H1 (cell line): ENCODE data around the gene CBFA2T2. TPM values are rescaled to one million over a fixed set of nuclear protein-coding genes. Genes with fewer than 3 reads are reported as not detected.
A peak's percentile ranks its signal among the peaks of the same experiment; 100 is the strongest.

Experiments used
- CTCF ChIA-PET: fragments of 300-600 bp; sonication (Branson Sonifier 250); formaldehyde crosslinking; loops from one replicate; lab custom pipeline; 2021; ENCODE audit not compliant: partially characterized antibody; lab: Charles Lee
- POLR2A ChIA-PET: fragments of 300-600 bp; sonication (Branson Sonifier 250); formaldehyde crosslinking; loops from one replicate; lab custom pipeline; 2021; ENCODE audit warnings: inconsistent platforms; ENCODE audit not compliant: partially characterized antibody; lab: Charles Lee
- DNase-seq, 2 experiments: peaks; one replicate each; pipeline versions ENCODE4 v3.0.0 to v3.0.0-alpha.2; 2010 to 2022; ENCODE audit warnings: low spot score in 2 of 2, low read depth in 1 of 2, mixed read lengths in 1 of 2
- FAIRE-seq: peaks from 2 replicates; lab custom pipeline; 2011; peaks lifted over from hg19 to GRCh38; lab: Jason Lieb, UNC
- H2AFZ ChIP-seq: 2 replicates; pipeline ENCODE4 v1.8.1; 2012; ENCODE audit warnings: low read length, inconsistent platforms
- H2AK5ac ChIP-seq: 2 replicates; pipeline ENCODE4 v1.6.1; 2013; ENCODE audit warnings: low read depth, low read length
- H2BK120ac ChIP-seq: replicated peaks from 2 replicates; pipeline ENCODE3; 2013; ENCODE audit warnings: low read depth, low read length, inconsistent platforms
- H2BK12ac ChIP-seq: 2 replicates; pipeline ENCODE4 v1.6.1; 2013; ENCODE audit warnings: low read depth, low read length
- H2BK15ac ChIP-seq: 2 replicates; pipeline ENCODE4 v1.6.1; 2013; ENCODE audit warnings: low read length
- H2BK20ac ChIP-seq: 2 replicates; pipeline ENCODE4 v1.6.1; 2013; ENCODE audit warnings: low read length
- H2BK5ac ChIP-seq: 2 replicates; pipeline ENCODE4 v1.6.1; 2013; ENCODE audit warnings: low read depth, low read length
- H3K14ac ChIP-seq: 2 replicates; pipeline ENCODE4 v1.6.1; 2013; ENCODE audit warnings: inconsistent platforms; ENCODE audit not compliant: insufficient read length
- H3K18ac ChIP-seq: 2 replicates; pipeline ENCODE4 v1.6.1; 2013; ENCODE audit warnings: low read length; ENCODE audit errors: extremely low read depth
- H3K23ac ChIP-seq: 2 replicates; pipeline ENCODE4 v1.6.1; 2013; ENCODE audit warnings: inconsistent platforms; ENCODE audit not compliant: insufficient read length
- H3K23me2 ChIP-seq: 2 replicates; pipeline ENCODE4 v1.6.1; 2013; ENCODE audit warnings: low read depth, low read length
- H3K27ac ChIP-seq: 2 replicates; pipeline ENCODE4 v1.6.1; 2011; ENCODE audit warnings: low read depth, low read length, inconsistent platforms
- H3K27me3 ChIP-seq, 4 experiments: replicated peaks in 1 of 4; 1 replicate in 1 of 4; 2 replicates in 3 of 4; pipeline versions ENCODE4 v1.6.1 to v1.8.1; 2011 to 2013; ENCODE audit warnings: low read length in 3 of 4, mild to moderate bottlenecking in 3 of 4, inconsistent platforms in 2 of 4, mixed read lengths in 2 of 4, moderate library complexity in 1 of 4; ENCODE audit not compliant: control insufficient read depth in 3 of 4, insufficient read depth in 3 of 4; ENCODE audit errors: extremely low read depth in 1 of 4
- H3K36me3 ChIP-seq, 4 experiments: 2 replicates each; pipeline versions ENCODE4 v1.6.1 to v1.8.1; 2011 to 2013; ENCODE audit warnings: mild to moderate bottlenecking in 4 of 4, low read length in 3 of 4, moderate library complexity in 2 of 4, control low read depth in 1 of 4, inconsistent platforms in 1 of 4; ENCODE audit not compliant: insufficient read depth in 4 of 4, control insufficient read depth in 2 of 4
- H3K4ac ChIP-seq: replicated peaks from 2 replicates; pipeline ENCODE3; 2013; ENCODE audit warnings: low read length, low read depth, mixed read lengths, inconsistent platforms; ENCODE audit not compliant: insufficient read length
- H3K4me1 ChIP-seq, 4 experiments: replicated peaks in 1 of 4; 1 replicate in 1 of 4; 2 replicates in 3 of 4; pipeline versions ENCODE4 v1.6.1 to v1.8.1; 2011 to 2013; ENCODE audit warnings: low read length in 3 of 4, inconsistent platforms in 2 of 4, mixed read lengths in 1 of 4; ENCODE audit not compliant: insufficient read depth in 4 of 4, control insufficient read depth in 3 of 4
- H3K4me2 ChIP-seq, 2 experiments: 2 replicates each; pipeline versions ENCODE4 v1.6.1 to v1.8.1; 2011 to 2013; ENCODE audit warnings: low read depth in 2 of 2, low read length in 2 of 2, control low read depth in 1 of 2, inconsistent platforms in 1 of 2, mild to moderate bottlenecking in 1 of 2; ENCODE audit not compliant: insufficient read depth in 1 of 2
- H3K4me3 ChIP-seq, 4 experiments: fragments of 200-600, 300-600 bp in 1 of 4; sonication (generic), shearing (Covaris generic), sonication (Bioruptor Twin) in 1 of 4; 2 replicates each; pipeline versions ENCODE4 v1.5.1 to v1.8.1; 2011 to 2016; ENCODE audit warnings: low read length in 4 of 4, low read depth in 3 of 4, control low read depth in 2 of 4, inconsistent platforms in 2 of 4, mild to moderate bottlenecking in 2 of 4, mixed read lengths in 1 of 4, moderate library complexity in 1 of 4; ENCODE audit not compliant: insufficient read depth in 2 of 4; ENCODE audit errors: extremely low read depth in 1 of 4
- H3K56ac ChIP-seq: replicated peaks from 2 replicates; pipeline ENCODE3; 2013; ENCODE audit warnings: low read depth, mild to moderate bottlenecking, mixed read lengths, low read length, inconsistent platforms; ENCODE audit not compliant: insufficient read length
- H3K79me1 ChIP-seq: 2 replicates; pipeline ENCODE4 v1.6.1; 2013; ENCODE audit warnings: low read depth, low read length, control low read depth
- H3K79me2 ChIP-seq, 2 experiments: 2 replicates each; pipeline versions ENCODE4 v1.6.1 to v1.8.1; 2012 to 2013; ENCODE audit warnings: low read length in 2 of 2, mild to moderate bottlenecking in 2 of 2, inconsistent platforms in 1 of 2; ENCODE audit not compliant: insufficient read depth in 2 of 2, control insufficient read depth in 1 of 2
- H3K9ac ChIP-seq, 4 experiments: replicated peaks in 1 of 4; 1 replicate in 1 of 4; 2 replicates in 3 of 4; pipeline versions ENCODE4 v1.6.1 to v1.8.1; 2011 to 2013; ENCODE audit warnings: low read depth in 3 of 4, low read length in 3 of 4, control low read depth in 2 of 4, mild to moderate bottlenecking in 2 of 4, moderate library complexity in 2 of 4, inconsistent platforms in 1 of 4; ENCODE audit errors: extremely low read depth in 1 of 4
- H3K9me3 ChIP-seq, 2 experiments: 2 replicates each; pipeline versions ENCODE4 v1.6.1 to v1.8.1; 2012 to 2013; ENCODE audit warnings: mild to moderate bottlenecking in 2 of 2, moderate library complexity in 2 of 2, control low read depth in 1 of 2, inconsistent platforms in 1 of 2, low read depth in 1 of 2, low read length in 1 of 2, mixed read lengths in 1 of 2; ENCODE audit not compliant: insufficient read depth in 2 of 2
- H4K20me1 ChIP-seq, 2 experiments: replicated peaks in 1 of 2; 2 replicates each; pipeline versions ENCODE3 to v1.8.1; 2011 to 2013; ENCODE audit warnings: inconsistent platforms in 2 of 2, low read length in 2 of 2, mild to moderate bottlenecking in 1 of 2; ENCODE audit not compliant: insufficient read depth in 2 of 2, control insufficient read depth in 1 of 2
- H4K5ac ChIP-seq: 2 replicates; pipeline ENCODE4 v1.6.1; 2013; ENCODE audit warnings: low read length, low read depth, mixed read lengths, inconsistent platforms; ENCODE audit not compliant: insufficient read length
- H4K8ac ChIP-seq: 2 replicates; pipeline ENCODE4 v1.8.0; 2013; ENCODE audit warnings: mild to moderate bottlenecking, moderate library complexity, low read length, inconsistent platforms; ENCODE audit not compliant: insufficient read depth; ENCODE audit errors: extremely low read depth
- H4K91ac ChIP-seq: replicated peaks from 2 replicates; pipeline ENCODE3; 2013; ENCODE audit warnings: low read length, mixed read lengths, inconsistent platforms; ENCODE audit not compliant: insufficient read length
- KDM1A ChIP-seq: fragments of 200-600, 300-600 bp; sonication (generic); IDR thresholded peaks from 2 replicates; pipeline ENCODE4 v1.7.1; 2016; ENCODE audit warnings: mild to moderate bottlenecking, low read length, borderline replicate concordance
- POLR2AphosphoS5 ChIP-seq: IDR thresholded peaks from 2 replicates; pipeline ENCODE4 v1.6.1; 2011; ENCODE audit warnings: low read depth, low read length
- SIRT6 ChIP-seq: IDR thresholded peaks from one replicate; pipeline ENCODE4 v1.7.1; 2012; ENCODE audit warnings: low read length, inconsistent platforms
- SIX5 ChIP-seq: IDR thresholded peaks from 2 replicates; pipeline ENCODE4 v1.6.1; 2011; ENCODE audit warnings: mild to moderate bottlenecking, low read depth, low read length
- TAF7 ChIP-seq: optimal IDR thresholded peaks from 2 replicates; pipeline ENCODE3; 2011; ENCODE audit warnings: low read depth, mild to moderate bottlenecking, inconsistent platforms, low read length, moderate library complexity, borderline replicate concordance
- TCF12 ChIP-seq: IDR thresholded peaks from 2 replicates; pipeline ENCODE4 v1.6.1; 2011; ENCODE audit warnings: low read depth, mild to moderate bottlenecking, low read length
- WGBS, 2 experiments: shearing (Covaris generic) in 1 of 2; methylation state at CpG; one replicate each; pipeline versions ENCODE4 v1.1.6 to v1.1.7; 2013 to 2015; ENCODE audit warnings: low lambda C conversion rate in 2 of 2, mixed read lengths in 2 of 2, inconsistent platforms in 1 of 2, low coverage in 1 of 2, missing lambda C conversion rate in 1 of 2; ENCODE audit not compliant: insufficient replicate concordance in 2 of 2, insufficient coverage in 1 of 2, insufficient read length in 1 of 2; ENCODE audit errors: extremely low coverage in 1 of 2, missing lambda C conversion rate in 1 of 2; 5-methylcytosine and 5-hydroxymethylcytosine counted together
- polyA plus RNA-seq, 7 experiments: library from polyadenylated mRNA; depleted of rRNA in 3 of 7; stranded (reverse) in 5 of 7; unstranded in 2 of 7; fragments of >200 nt in 5 of 7; fragments of 200-250 nt in 2 of 7; gene quantifications; 1 replicate in 5 of 7; 2 replicates in 1 of 7; 4 replicates in 1 of 7; pipeline versions ENCODE4 v1.2.1 to v1.2.3, GENCODE V29; 2011 to 2013; ENCODE audit warnings: missing spikeins in 2 of 7, mixed read lengths in 2 of 7
- total RNA-seq: library from RNA; stranded (reverse); fragmentation: NEBNext Ultra II Directional; extraction: Animal tissue kit (Norgen Biotek cat#: 25700); gene quantifications from 2 replicates; pipeline ENCODE4 v1.2.1, GENCODE V29; 2021

The CBFA2T2 gene
- total and polyA plus RNA-seq, 2 of the 8 experiments (the other 6 are each of a cell fraction or from before 2014, with no cell fraction given) = 11.6 to 12.9 TPM

DNA sequence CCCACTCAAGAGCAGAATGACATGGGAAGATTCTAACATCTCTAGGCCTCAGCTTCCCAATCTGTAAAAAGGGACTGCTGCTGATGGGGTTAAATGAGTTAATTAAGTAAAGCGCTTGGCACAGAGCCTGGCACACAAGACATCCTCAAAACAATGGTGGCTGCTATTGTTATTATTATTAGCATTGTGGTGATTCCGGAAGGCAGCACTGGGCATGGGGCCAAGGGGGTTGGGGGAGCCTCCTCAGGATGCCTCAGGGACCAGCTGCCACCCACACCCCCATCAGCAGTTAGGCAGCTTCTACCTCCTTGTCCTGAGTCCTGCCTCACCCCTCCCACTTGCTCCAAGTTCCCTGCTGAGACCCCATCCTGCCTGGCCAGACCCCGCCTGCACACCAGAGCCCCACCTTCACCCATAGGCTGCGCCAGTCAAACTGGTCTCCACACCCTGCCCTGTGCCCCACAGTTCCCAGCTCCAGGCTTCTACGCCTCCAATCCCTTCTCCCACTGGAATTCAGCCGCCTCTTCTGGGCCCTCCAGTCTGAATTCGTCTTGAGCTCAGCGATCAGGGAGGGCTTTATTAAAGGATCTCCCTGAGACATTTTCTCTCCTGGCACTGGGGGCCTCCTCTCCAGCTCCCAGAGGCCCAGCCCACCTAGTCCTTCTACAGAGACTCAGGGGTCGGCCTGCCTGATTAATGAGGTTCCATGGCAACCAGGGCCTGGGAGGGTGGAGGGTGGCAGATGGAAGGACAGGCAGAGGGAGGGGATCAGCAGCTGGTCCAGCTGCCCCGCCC lies 194.8 kb downstream of the CBFA2T2 start:
- DNase-seq = no peak
- POLR2A ChIA-PET = interaction anchor here (0.6 to 14.0 kb wide), 11 partner anchors 9 to 586 kb away, joined by 3 to 245 read pairs (median 5); partner anchors contain the start of genes ACTL10, C20orf144, NECAB3 and PXMP4
- H3K14ac ChIP-seq = no peak overlapping the region
- no peak overlapping the region for H3K4ac ChIP-seq
- H2BK20ac ChIP-seq = no peak overlapping the region
- no peak for TF ChIP-seq SIX5
- TF ChIP-seq TAF7 = peak; percentile 16
- TF ChIP-seq TCF12 = no peak
- TF ChIP-seq KDM1A = peak; percentile 40; the same call in 1 of the 2 replicates
- no peak for TF ChIP-seq SIRT6
- peak; percentile 63; the same call in 1 of the 2 replicates for TF ChIP-seq POLR2AphosphoS5
- H3K79me2 ChIP-seq = peaks cover 0 to 51% of the 10 kb centered on the region in 2 experiments; a peak in 3 of 4 replicates
- H3K56ac ChIP-seq = peak overlapping the region; percentile 17
- H2BK120ac ChIP-seq = no peak overlapping the region
- H2AFZ ChIP-seq = no peak overlapping the region
- WGBS, 2 experiments = 32% methylated on average over 9 of the region's 10 CpGs; no CpG with 5 or more reads in 1 of the 2 experiments
- no peak overlapping the region for H2BK15ac ChIP-seq
- peaks cover 0 to 7% (median under 1%) of the 10 kb centered on the region in 4 experiments; a peak in 4 of 7 replicates for H3K27me3 ChIP-seq
- peak overlapping the region; percentile 44 for H4K91ac ChIP-seq
- no peak overlapping the region for H3K27ac ChIP-seq
- H3K9ac ChIP-seq = peak overlapping the region in 3 of 4 experiments; percentile 81 to 89 (median 82); a peak in 5 of 7 replicates
- no peak overlapping the region for H4K5ac ChIP-seq
- H3K23ac ChIP-seq = no peak overlapping the region
- peaks cover 9% of the 10 kb centered on the region for H3K23me2 ChIP-seq
- H4K8ac ChIP-seq = peak overlapping the region; percentile 64; the same call in 1 of the 2 replicates
- FAIRE-seq = no peak
- H3K9me3 ChIP-seq = no peaks in the 10 kb centered on the region
- H4K20me1 ChIP-seq = peaks cover 14 to 38% of the 10 kb centered on the region in 2 experiments
- H3K4me3 ChIP-seq = peak overlapping the region; percentile 86 to 97 (median 94)
- H3K36me3 ChIP-seq = peaks cover 2 to 10% (median 5%) of the 10 kb centered on the region in 4 experiments; a peak in 6 of 8 replicates
- no peak overlapping the region for H3K18ac ChIP-seq
- peak overlapping the region; percentile 5; the same call in 1 of the 2 replicates for H2BK12ac ChIP-seq
- peak overlapping the region; percentile 90 to 91 for H3K4me2 ChIP-seq
- no peak overlapping the region for H2AK5ac ChIP-seq
- CTCF ChIA-PET = interaction anchor here (0.7 to 2.7 kb wide), 9 partner anchors 11 to 94 kb away, joined by 3 to 17 read pairs (median 3); partner anchors contain the start of gene ACTL10
- peaks cover 4 to 25% (median 15%) of the 10 kb centered on the region in 4 experiments for H3K4me1 ChIP-seq
- H2BK5ac ChIP-seq = peak overlapping the region; percentile 10; the same call in 1 of the 2 replicates
- peaks cover 19% of the 10 kb centered on the region for H3K79me1 ChIP-seq
